OCI-LY7 (cell line): ENCODE results near the gene OR8B12. TPM values are rescaled to one million over a fixed set of nuclear protein-coding genes. Genes with fewer than 3 reads are reported as not detected.

ENCODE experiments used
- BruUV-seq: library from RNA; stranded (reverse); fragments of 400-500 nt; replicated peaks from 2 replicates; lab custom pipeline; 2021; lab: Mats Ljungman, UMichigan
- CTCF ChIA-PET: fragments of 300-600 bp; sonication (Branson Sonifier 250); formaldehyde crosslinking; loops from one replicate; lab custom pipeline; 2022; ENCODE audit warnings: antibody characterized with exemption; ENCODE audit not compliant: unreplicated experiment; lab: Charles Lee
- POLR2A ChIA-PET: fragments of 300-600 bp; sonication (Branson Sonifier 250); formaldehyde crosslinking; loops from one replicate; lab custom pipeline; 2022; ENCODE audit warnings: antibody characterized with exemption; lab: Charles Lee
- DNase-seq: peaks from one replicate; pipeline ENCODE4 v3.0.0-alpha.2; 2015; ENCODE audit warnings: low spot score
- H2AFZ ChIP-seq: fragments of 200-600 bp; sonication (generic), shearing (Covaris generic); 2 replicates; pipeline ENCODE4 v1.6.1; 2014; ENCODE audit warnings: mild to moderate bottlenecking, antibody characterized with exemption, low read length, moderate library complexity
- H3K27ac ChIP-seq: fragments of 200-600 bp; sonication (generic); 2 replicates; pipeline ENCODE4 v1.5.1; 2014; ENCODE audit warnings: mixed run types, low read depth, mild to moderate bottlenecking, moderate library complexity, low read length, inconsistent platforms; ENCODE audit not compliant: poor library complexity, severe bottlenecking
- H3K36me3 ChIP-seq: fragments of 200-600 bp; sonication (generic); 2 replicates; pipeline ENCODE4 v1.6.1; 2014; ENCODE audit warnings: mild to moderate bottlenecking, antibody characterized with exemption, low read length, moderate library complexity, mixed read lengths; ENCODE audit not compliant: insufficient read depth
- H3K4me1 ChIP-seq: fragments of 200-600 bp; sonication (generic); 2 replicates; pipeline ENCODE4 v1.5.1; 2014; ENCODE audit warnings: mild to moderate bottlenecking, low read length; ENCODE audit not compliant: insufficient read depth, poor library complexity, severe bottlenecking
- H3K4me2 ChIP-seq: fragments of 200-600 bp; sonication (generic); 2 replicates; pipeline ENCODE4 v1.6.1; 2014; ENCODE audit warnings: mild to moderate bottlenecking, low read length
- H3K4me3 ChIP-seq: fragments of 200-600 bp; sonication (generic); 2 replicates; pipeline ENCODE4 v1.5.1; 2014; ENCODE audit warnings: mild to moderate bottlenecking, low read depth, low read length; ENCODE audit not compliant: poor library complexity, severe bottlenecking
- H3K79me2 ChIP-seq: fragments of 200-600 bp; sonication (generic); 2 replicates; pipeline ENCODE4 v1.6.1; 2016; ENCODE audit warnings: low read depth, mild to moderate bottlenecking, low read length, moderate library complexity, mixed read lengths; ENCODE audit not compliant: insufficient read depth
- H3K9me2 ChIP-seq: fragments of 200-600 bp; sonication (generic); 2 replicates; pipeline ENCODE4 v1.6.1; 2016; ENCODE audit warnings: mild to moderate bottlenecking, low read length, mixed read lengths; ENCODE audit not compliant: insufficient read depth
- H3K9me3 ChIP-seq: fragments of 200-600 bp; sonication (generic); 2 replicates; pipeline ENCODE4 v1.6.1; 2014; ENCODE audit warnings: mild to moderate bottlenecking, mixed run types, low read length, mixed read lengths
- H4K20me1 ChIP-seq: fragments of 200-600 bp; sonication (generic); 2 replicates; pipeline ENCODE4 v1.6.1; 2014; ENCODE audit warnings: mild to moderate bottlenecking, antibody characterized with exemption, low read length, moderate library complexity, mixed read lengths; ENCODE audit not compliant: insufficient read depth
- CTCF ChIP-seq: fragments of 200-600 bp; sonication (generic); conservative IDR thresholded peaks from 2 replicates; pipeline ENCODE4 v1.5.1; 2014; ENCODE audit warnings: mild to moderate bottlenecking, antibody characterized with exemption, low read length, moderate library complexity, mixed read lengths
- EZH2phosphoT487 ChIP-seq: fragments of 200-600 bp; sonication (generic); IDR thresholded peaks from 2 replicates; pipeline ENCODE4 v1.6.1; 2018; ENCODE audit warnings: low read depth, borderline replicate concordance, mild to moderate bottlenecking, mixed run types, antibody characterized with exemption, low read length, moderate library complexity, mixed read lengths
- intact Hi-C: fragments of 100-400 bp; cut with micrococcal nuclease; formaldehyde crosslinking; loops from one replicate; pipeline ENCODE4 v1.10.0; 2022; ENCODE audit not compliant: unreplicated experiment
- total RNA-seq, 2 experiments: library from RNA; depleted of rRNA in 1 of 2; stranded (reverse); fragments of >200 nt in 1 of 2; shearing (Covaris generic) in 1 of 2; gene quantifications; 2 replicates each; pipeline ENCODE4 v1.2.3, GENCODE V29; 2014 to 2022

Gene OR8B12
- total RNA-seq, 2 experiments from 2014 or later, result not detected

DNA sequence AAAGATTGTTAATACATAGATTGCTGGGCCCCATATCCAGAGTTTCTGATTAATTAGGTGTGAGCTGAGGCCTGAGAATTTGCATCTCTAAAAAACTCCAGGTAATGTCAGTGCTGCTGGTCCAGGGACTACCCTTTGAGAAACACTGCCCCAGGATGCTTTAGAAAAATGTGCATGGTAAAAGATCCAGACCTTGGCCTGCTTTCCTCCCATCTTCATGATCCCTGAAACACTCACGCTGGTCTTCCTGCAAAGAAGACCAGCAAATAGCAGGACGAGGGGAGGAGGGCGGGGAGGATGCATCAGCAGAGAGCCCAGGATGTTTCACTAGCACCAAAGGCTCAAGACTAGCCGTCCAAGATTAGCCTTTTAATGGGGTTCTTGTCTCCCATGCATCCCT lies 26.2 kb upstream of the OR8B12 start, which contains the start of gene OR8A1:
Gene OR8A1, plus strand, starts transcription at position 301 of the 400 bp plus-strand sequence. CDS start 123 bp downstream, outside the sequence.
- ChIA-PET CTCF (no interaction called here), POLR2A (interaction anchor here (0.6 kb wide), 1 partner anchor 907 kb away, joined by 3 read pairs; no protein-coding TSS in a partner anchor)
- H3K4me3 ChIP-seq, result no peak within 1 kb of the TSS
- H3K9me2 ChIP-seq, result no peaks in the 10 kb centered on the region
- no peaks in the 10 kb centered on the region for H3K36me3 ChIP-seq
- no peak for DNase-seq
- H3K27ac ChIP-seq, result no peak within 1 kb of the TSS
- no TSS peak for BruUV-seq
- no peaks in the 10 kb centered on the region for H3K79me2 ChIP-seq
- intact Hi-C loops, result no loop called here
- TF ChIP-seq EZH2phosphoT487 (no peak), CTCF (no peak)
- no peak within 1 kb of the TSS for H2AFZ ChIP-seq
- no peaks in the 10 kb centered on the region for H3K4me1 ChIP-seq
- no peaks in the 10 kb centered on the region for H3K9me3 ChIP-seq
- H4K20me1 ChIP-seq, result no peaks in the 10 kb centered on the region
- no peak within 1 kb of the TSS for H3K4me2 ChIP-seq

GRCh38 chr11:124556828-124557227 lies 13.4 kb upstream of the OR8B12 start:
- no peaks in the 10 kb centered on the region for H3K36me3 ChIP-seq
- BruUV-seq, result no TSS peak
- intact Hi-C loops, result no loop called here
- ChIA-PET CTCF (no interaction called here), POLR2A (no interaction called here)
- no peak overlapping the region for H2AFZ ChIP-seq
- no peaks in the 10 kb centered on the region for H4K20me1 ChIP-seq
- TF ChIP-seq CTCF (no peak), EZH2phosphoT487 (no peak)
- no peaks in the 10 kb centered on the region for H3K9me2 ChIP-seq
- H3K4me3 ChIP-seq, result no peak overlapping the region
- H3K79me2 ChIP-seq, result no peaks in the 10 kb centered on the region
- no peak overlapping the region for H3K27ac ChIP-seq
- H3K9me3 ChIP-seq, result no peaks in the 10 kb centered on the region
- H3K4me1 ChIP-seq, result no peaks in the 10 kb centered on the region
- no peak overlapping the region for H3K4me2 ChIP-seq
- no peak for DNase-seq

GRCh38 chr11:124551987-124552386 lies 8.5 kb upstream of the OR8B12 start:
- no peak overlapping the region for H2AFZ ChIP-seq
- no peak overlapping the region for H3K27ac ChIP-seq
- H3K4me2 ChIP-seq, result no peak overlapping the region
- H3K9me2 ChIP-seq, result no peaks in the 10 kb centered on the region
- no peaks in the 10 kb centered on the region for H3K79me2 ChIP-seq
- no peaks in the 10 kb centered on the region for H3K36me3 ChIP-seq
- H3K9me3 ChIP-seq, result no peaks in the 10 kb centered on the region
- H3K4me3 ChIP-seq, result no peak overlapping the region
- POLR2A ChIA-PET, result interaction anchor here (0.6 to 1.2 kb wide), 3 partner anchors 16 to 95 kb away, joined by 3 read pairs; no protein-coding TSS in a partner anchor
- no TSS peak for BruUV-seq
- no peaks in the 10 kb centered on the region for H4K20me1 ChIP-seq
- DNase-seq, result no peak
- TF ChIP-seq EZH2phosphoT487, result no peak
- TF ChIP-seq CTCF, result no peak
- intact Hi-C loops, result no loop called here
- no peaks in the 10 kb centered on the region for H3K4me1 ChIP-seq
- CTCF ChIA-PET, result interaction anchor here (0.5 kb wide), 1 partner anchor 248 kb away, joined by 3 read pairs; the partner anchor contains the start of gene MSANTD2
